ENCODE measurements around the gene LRIG1. TPM values are rescaled to one million over a fixed set of nuclear protein-coding genes. Genes with fewer than 3 reads are reported as not detected.

LRIG1 gene
- total RNA-seq, 2 donors from 2014 or later: 121 to 131 TPM

DNA sequence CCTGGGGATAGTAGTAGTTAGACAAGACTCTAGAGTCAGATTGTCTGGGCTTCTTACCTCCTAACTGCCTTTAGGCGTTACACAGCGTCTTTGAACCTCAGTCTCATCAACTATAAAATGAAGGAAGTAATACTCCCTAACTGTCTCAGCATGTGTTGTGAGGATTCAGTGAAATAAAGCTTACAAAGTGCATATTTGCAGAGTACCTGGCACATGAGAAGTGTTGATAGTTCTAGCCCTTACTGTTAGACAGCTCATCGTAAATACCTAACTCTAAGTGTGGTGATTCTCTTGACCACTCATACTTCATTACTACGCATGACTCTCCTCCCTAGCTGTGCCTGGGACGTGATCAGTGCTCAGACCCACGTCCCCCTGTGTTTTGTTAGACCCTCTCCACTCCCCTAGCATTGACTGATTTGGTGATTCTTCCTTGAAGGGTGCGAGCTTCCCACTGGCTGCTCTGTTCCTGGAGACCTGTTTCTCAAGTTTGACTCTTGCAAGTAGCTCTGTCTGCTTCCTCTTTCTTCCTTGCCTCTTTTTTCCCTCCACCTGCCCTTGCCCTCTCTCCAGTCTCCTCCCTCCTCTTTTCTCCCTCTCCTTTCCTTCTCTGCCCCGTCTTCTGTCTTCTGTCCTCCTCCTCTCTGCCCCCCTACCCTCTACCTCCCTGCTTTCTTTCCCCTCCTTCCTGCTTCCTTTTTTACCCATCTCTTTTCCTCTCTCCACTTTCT is 155.8 kb downstream of the LRIG1 start:
- TF ChIP-seq, protein P1, sequence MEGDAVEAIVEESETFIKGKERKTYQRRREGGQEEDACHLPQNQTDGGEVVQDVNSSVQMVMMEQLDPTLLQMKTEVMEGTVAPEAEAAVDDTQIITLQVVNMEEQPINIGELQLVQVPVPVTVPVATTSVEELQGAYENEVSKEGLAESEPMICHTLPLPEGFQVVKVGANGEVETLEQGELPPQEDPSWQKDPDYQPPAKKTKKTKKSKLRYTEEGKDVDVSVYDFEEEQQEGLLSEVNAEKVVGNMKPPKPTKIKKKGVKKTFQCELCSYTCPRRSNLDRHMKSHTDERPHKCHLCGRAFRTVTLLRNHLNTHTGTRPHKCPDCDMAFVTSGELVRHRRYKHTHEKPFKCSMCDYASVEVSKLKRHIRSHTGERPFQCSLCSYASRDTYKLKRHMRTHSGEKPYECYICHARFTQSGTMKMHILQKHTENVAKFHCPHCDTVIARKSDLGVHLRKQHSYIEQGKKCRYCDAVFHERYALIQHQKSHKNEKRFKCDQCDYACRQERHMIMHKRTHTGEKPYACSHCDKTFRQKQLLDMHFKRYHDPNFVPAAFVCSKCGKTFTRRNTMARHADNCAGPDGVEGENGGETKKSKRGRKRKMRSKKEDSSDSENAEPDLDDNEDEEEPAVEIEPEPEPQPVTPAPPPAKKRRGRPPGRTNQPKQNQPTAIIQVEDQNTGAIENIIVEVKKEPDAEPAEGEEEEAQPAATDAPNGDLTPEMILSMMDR (IDR thresholded peaks at IDR 0.05): no peak
- Histone ChIP-seq H3K27ac (no peak overlapping the region), H3K36me3 (no peaks in the 10 kb centered on the region), H3K4me1 (ENCODE audit: control insufficient read depth in 1 of 2, low read depth in 2 of 2) (no peaks in the 10 kb centered on the region), H3K27me3 (replicated peaks; ENCODE audit: insufficient read depth) (no peaks in the 10 kb centered on the region), H3K4me3 (no peak overlapping the region), H3K9me3 (no peaks in the 10 kb centered on the region)
- no peak for ATAC-seq (ENCODE audit: insufficient number of reproducible peaks, low FRiP score, low read depth)
- no peak for DNase-seq (ENCODE audit: low spot score)

GRCh38 chr3:66344391-66344811 is 156.4 kb downstream of the LRIG1 start:
- DNase-seq (ENCODE audit: low spot score): no peak
- H3K27ac ChIP-seq: no peak overlapping the region
- no peaks in the 10 kb centered on the region for H3K4me1 ChIP-seq (ENCODE audit: control insufficient read depth in 1 of 2, low read depth in 2 of 2)
- TF ChIP-seq, protein P1 (IDR thresholded peaks at IDR 0.05): no peak
- H3K36me3 ChIP-seq: no peaks in the 10 kb centered on the region
- H3K27me3 ChIP-seq (replicated peaks; ENCODE audit: insufficient read depth): no peaks in the 10 kb centered on the region
- no peaks in the 10 kb centered on the region for H3K9me3 ChIP-seq
- H3K4me3 ChIP-seq: no peak overlapping the region
- no peak for ATAC-seq (ENCODE audit: insufficient number of reproducible peaks, low FRiP score, low read depth)

DNA sequence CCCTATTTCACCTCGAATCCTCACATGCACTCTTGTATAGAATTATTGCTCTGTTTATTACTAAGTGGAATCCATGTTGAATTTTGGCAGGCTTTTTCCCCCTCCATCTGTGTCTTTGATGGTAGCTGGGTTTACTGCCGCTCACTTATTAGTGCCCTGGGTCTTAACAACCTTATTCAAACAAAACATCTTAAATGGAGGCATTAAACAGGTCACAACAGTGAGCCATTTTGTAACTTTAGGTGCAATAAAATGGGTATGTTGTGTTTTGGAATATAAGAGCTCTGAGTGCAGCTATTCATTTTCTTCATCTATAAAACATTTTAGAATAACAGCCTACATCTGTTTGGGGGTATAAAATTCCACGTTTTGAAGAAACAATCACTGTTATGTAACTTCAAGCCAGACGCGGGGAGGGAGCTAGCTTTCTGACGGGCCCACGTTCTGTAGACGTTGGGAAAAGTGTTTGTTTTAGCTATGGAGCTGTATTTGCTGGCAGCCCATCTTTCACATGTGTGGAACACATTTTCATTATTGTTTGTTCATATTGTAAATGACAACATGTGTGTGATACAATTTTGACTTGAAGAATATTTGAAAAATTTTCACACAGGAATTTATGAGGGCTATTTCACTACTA is 158.0 kb downstream of the LRIG1 start:
- DNase-seq (ENCODE audit: low spot score): no peak
- Histone ChIP-seq H3K27ac (no peak overlapping the region), H3K36me3 (no peaks in the 10 kb centered on the region), H3K4me3 (no peak overlapping the region), H3K9me3 (no peaks in the 10 kb centered on the region), H3K27me3 (replicated peaks; ENCODE audit: insufficient read depth) (no peaks in the 10 kb centered on the region), H3K4me1 (ENCODE audit: control insufficient read depth in 1 of 2, low read depth in 2 of 2) (no peaks in the 10 kb centered on the region)
- ATAC-seq (ENCODE audit: insufficient number of reproducible peaks, low FRiP score, low read depth): no peak
- TF ChIP-seq, protein P1 (IDR thresholded peaks at IDR 0.05): no peak

DNA sequence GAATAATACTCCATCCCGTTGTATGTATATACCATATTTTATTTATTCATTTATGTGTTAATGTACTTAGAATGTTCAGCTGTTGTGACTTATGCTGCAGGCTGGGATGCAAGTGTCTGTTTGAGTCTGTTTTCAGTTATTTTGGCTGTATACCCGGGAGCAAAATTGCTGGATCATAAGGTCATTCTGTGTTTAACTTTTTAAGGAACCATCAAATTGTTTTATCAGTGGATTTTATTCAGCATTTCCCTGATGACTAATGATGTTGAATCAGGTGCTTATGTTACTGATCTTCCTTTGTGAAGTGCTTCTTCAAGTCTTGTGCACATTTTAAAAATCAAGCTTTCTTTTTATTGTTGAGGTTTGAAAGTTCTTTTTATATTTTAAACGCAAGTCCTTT is 161.9 kb downstream of the LRIG1 start:
- H3K27me3 ChIP-seq (replicated peaks; ENCODE audit: insufficient read depth): no peaks in the 10 kb centered on the region
- H3K36me3 ChIP-seq: no peaks in the 10 kb centered on the region
- no peaks in the 10 kb centered on the region for H3K9me3 ChIP-seq
- H3K27ac ChIP-seq: no peak overlapping the region
- ATAC-seq (ENCODE audit: insufficient number of reproducible peaks, low FRiP score, low read depth): no peak
- no peak for DNase-seq (ENCODE audit: low spot score)
- TF ChIP-seq, protein P1 (IDR thresholded peaks at IDR 0.05): no peak
- no peak overlapping the region for H3K4me3 ChIP-seq
- H3K4me1 ChIP-seq (ENCODE audit: control insufficient read depth in 1 of 2, low read depth in 2 of 2): peaks cover 3 to 9% of the 10 kb centered on the region in 2 donors

GRCh38 chr3:66336333-66336766 is 164.5 kb downstream of the LRIG1 start:
- no peaks in the 10 kb centered on the region for H3K9me3 ChIP-seq
- TF ChIP-seq, protein P1 (IDR thresholded peaks at IDR 0.05): no peak
- no peak overlapping the region for H3K27ac ChIP-seq
- ATAC-seq (ENCODE audit: insufficient number of reproducible peaks, low FRiP score, low read depth) (no peak), DNase-seq (ENCODE audit: low spot score) (no peak)
- H3K4me1 ChIP-seq (ENCODE audit: control insufficient read depth in 1 of 2, low read depth in 2 of 2): peaks cover 3 to 9% of the 10 kb centered on the region in 2 donors
- no peaks in the 10 kb centered on the region for H3K36me3 ChIP-seq
- H3K27me3 ChIP-seq (replicated peaks; ENCODE audit: insufficient read depth): no peaks in the 10 kb centered on the region
- no peak overlapping the region for H3K4me3 ChIP-seq

Measured in thoracic aorta (tissue), 2 donors.